Hematopoietic multipotent progenitor cell treated with erythropoietin and hydrocortisone succinate and interleukin-3 and kit ligand, for 15 days (in vitro differentiated cells): ENCODE data around the gene BACE1.
"Not testable (repeated sequence)": the region's sequence is repeated elsewhere in the genome, so short reads cannot be mapped to it uniquely, and the experiment has no call there.

Experiments
- DNase-seq: peaks from one replicate; pipeline ENCODE4 v3.0.0-alpha.2; 2015; ENCODE audit warnings: low spot score

Gene BACE1

DNA sequence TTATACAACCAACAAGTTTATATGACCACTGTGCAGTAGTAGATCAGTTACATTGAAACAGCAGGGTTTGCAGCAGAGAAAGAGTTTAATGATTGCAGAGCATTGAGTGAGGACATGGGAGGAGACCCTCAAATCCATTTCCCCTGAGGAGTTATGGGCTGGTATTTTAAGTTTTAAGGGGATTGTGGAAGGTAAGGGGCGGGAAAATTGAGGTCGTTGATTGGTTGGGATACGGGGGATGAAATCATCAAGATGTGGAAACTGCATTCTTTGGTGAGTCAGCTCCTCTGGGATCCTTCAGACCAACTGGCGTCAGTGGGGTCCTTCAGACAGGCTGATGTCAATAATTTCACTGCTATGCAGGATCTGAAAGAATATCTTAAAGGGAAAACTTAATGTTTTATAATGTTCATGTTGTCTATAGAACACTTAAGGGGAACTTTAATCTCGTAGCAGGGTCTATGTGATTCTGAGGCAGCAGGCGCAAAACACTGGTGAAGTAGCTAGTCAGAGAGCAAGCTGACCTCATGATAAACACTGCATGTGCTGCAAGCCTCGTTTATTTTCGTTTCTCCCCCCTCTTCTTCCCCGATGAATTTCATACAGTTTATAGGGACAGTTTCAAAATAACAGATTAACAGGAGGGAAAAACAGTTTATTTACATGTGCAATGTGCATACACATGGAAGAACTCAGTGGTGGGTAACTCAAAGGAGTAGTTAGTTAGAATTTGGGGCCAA, 42.3 kb downstream of the BACE1 start:
- no peak for DNase-seq

- DNase-seq = not testable (repeated sequence)
Measured at GRCh38 chr11:117272175-117272574, 43.9 kb downstream of the BACE1 start.

DNA sequence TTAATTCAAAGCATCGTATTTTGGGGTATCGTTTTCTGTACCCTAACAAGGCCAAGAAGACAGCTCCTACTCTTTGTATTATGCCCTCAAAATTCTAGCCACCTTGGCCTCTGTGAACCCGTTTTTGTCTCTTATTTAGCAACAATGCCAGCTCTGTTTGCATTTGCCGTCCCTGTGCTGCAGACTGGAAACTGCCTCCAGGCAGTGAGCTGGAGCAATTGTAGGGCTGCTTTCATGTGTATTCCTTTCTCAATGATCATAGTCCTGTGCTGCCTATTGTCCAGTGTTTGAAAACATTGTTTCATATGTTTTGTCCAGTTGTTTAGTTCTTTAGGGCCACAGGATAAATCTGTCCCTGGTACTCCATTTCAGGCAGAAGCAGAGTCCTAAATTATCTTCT, 44.8 kb downstream of the BACE1 start:
- DNase-seq = no peak

GRCh38 chr11:117269856-117270255, 46.2 kb downstream of the BACE1 start:
- no peak for DNase-seq

DNA sequence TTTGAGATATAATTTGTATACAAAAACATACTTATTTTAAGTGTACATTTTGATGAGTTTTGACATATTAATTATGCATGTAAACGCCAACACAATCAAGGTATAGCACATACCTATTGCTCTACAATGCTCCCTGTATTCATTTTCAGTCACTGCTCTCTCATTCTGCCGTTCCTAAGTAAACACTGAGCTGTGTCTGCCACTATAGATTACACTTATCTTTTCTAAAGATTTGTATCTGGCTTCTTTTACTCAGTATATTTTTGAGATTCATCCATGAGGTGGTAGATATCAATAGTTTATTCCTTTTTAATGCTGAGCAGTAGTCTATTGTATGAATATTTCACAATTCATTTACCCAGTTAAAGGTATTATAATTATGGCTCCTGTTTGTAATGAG, 50.3 kb downstream of the BACE1 start:
- no peak for DNase-seq

GRCh38 chr11:117264624-117265323, 51.3 kb downstream of the BACE1 start:
- DNase-seq = not testable (repeated sequence)

DNA sequence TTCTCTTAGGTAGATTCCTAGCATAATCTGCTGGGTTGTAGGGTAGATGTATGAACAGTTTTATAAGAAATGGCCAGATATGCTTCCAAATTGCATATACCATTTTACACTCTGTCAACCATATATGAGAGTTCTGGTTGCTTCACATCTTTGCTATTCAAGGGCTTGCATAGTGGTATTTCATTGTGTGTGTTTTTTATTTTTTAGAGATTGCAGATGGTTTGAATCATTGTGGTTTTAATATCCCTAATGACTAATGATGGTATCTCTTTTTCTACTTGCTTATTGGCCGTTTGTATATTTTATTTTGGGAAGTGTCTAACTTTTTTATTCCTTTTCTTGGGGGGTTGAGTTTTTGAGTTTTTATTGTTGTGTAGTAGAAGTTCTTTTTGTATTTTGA, 56.6 kb downstream of the BACE1 start:
- no peak for DNase-seq

GRCh38 chr11:117258576-117258975, 57.5 kb downstream of the BACE1 start:
- no peak for DNase-seq

DNA sequence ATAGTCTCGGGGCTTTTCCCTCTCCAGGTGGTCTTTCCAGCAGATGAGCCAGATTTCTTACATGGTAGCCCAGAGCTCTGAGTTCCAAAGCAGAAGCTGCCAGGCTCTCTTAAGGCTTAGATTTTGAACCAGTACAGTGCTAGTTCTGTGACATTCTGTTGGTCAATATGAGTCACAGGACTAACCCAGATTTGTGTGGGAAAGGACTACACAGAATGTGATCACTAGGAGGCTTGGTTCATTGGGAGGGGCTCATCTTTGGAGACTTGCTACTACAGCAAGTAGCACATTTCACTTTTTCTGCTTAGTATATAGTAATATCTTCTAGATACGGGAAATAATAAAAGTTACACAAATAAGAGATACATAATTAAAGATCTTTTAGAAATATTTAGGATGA, 59.5 kb downstream of the BACE1 start:
- no peak for DNase-seq

- no peak for DNase-seq
Measured at GRCh38 chr11:117255966-117256365, 60.1 kb downstream of the BACE1 start.

- no peak for DNase-seq
Measured at GRCh38 chr11:117251506-117251905, 64.5 kb downstream of the BACE1 start.

- no peak for DNase-seq
Measured at GRCh38 chr11:117249571-117249970, 66.5 kb downstream of the BACE1 start.

GRCh38 chr11:117248341-117248740, 67.7 kb downstream of the BACE1 start:
- DNase-seq = peak; percentile 66

DNA sequence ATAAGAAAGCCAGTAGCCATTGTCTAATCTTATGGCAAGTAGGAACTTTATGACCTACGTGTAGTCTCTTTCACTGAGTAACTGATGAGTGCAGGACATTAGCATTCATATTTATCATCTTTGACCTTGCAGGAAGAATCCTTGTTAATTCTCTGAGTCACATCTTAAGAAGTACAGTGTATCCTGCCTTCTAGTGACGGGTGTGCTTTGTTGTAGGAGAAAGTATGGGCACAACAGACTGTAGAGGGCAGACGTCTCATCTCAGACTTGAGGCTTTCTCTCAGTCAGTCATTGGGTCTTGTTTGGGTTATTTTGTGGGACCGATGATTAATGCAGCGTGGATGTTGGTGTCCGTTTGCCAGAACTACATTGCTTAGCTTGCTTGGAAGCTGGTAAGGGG, 76.8 kb downstream of the BACE1 start:
- no peak for DNase-seq

DNA sequence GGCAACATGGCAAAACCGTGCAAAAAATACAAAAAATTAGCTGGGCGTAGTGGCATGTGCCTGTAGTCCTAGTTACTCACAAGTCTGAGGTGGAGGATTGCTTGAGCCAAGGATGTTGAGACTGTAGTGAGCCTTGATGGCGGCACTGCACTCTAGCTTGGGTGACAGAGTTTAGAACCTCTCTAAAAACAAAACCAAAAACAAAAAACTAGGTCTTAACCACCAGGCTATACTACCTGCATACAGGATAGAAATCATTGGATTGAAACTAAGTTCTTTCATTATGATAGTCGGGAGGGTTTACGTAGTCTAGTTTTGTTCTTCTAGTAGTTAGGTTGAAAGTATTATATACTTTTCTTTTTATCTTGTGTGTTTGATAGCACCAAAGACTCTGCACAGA, 77.8 kb downstream of the BACE1 start:
- DNase-seq = no peak
